Tibial artery (tissue), 4 donors: ENCODE results near the gene LHFPL6.

Source experiments
- DNase-seq, 2 donors: peaks; one replicate each; pipeline ENCODE4 v3.0.0-alpha.2; 2019
- H3K27ac ChIP-seq, 2 donors: fragments of 200-600 bp; sonication (generic) in 1 of 2; 1 replicate in 1 of 2; 2 replicates in 1 of 2; pipeline ENCODE4 v1.5.1; 2018 to 2019; ENCODE audit warnings: mild to moderate bottlenecking in 1 of 2
- H3K27me3 ChIP-seq, 2 donors: fragments of 200-600 bp; sonication (generic) in 1 of 2; one replicate each; pipeline versions ENCODE4 v1.5.1 to v1.6.0; 2016 to 2019
- H3K36me3 ChIP-seq, 3 donors: fragments of 200-600 bp; sonication (generic) in 2 of 3; one replicate each; pipeline ENCODE4 v1.5.1; 2016 to 2019; ENCODE audit warnings: mild to moderate bottlenecking in 2 of 3
- H3K4me1 ChIP-seq, 4 donors: fragments of 200-600 bp; sonication (generic) in 2 of 4; 1 replicate in 3 of 4; 2 replicates in 1 of 4; pipeline ENCODE4 v1.5.1; 2016 to 2019
- H3K4me3 ChIP-seq, 2 donors: fragments of 200-600 bp; sonication (generic) in 1 of 2; 1 replicate in 1 of 2; 2 replicates in 1 of 2; pipeline ENCODE4 v1.5.1; 2018 to 2019; ENCODE audit warnings: mild to moderate bottlenecking in 2 of 2
- H3K9me3 ChIP-seq, 3 donors: fragments of 200-600 bp; sonication (generic) in 1 of 3; one replicate each; pipeline ENCODE4 v1.5.1; 2016 to 2019
- CTCF ChIP-seq, 2 experiments: fragments of 200-600 bp in 1 of 2; fragments of 450-650 bp in 1 of 2; IDR thresholded peaks; one replicate each; pipeline ENCODE4 v1.5.1; 2017 to 2019; ENCODE audit warnings: antibody characterized with exemption in 2 of 2, mild to moderate bottlenecking in 1 of 2, moderate library complexity in 1 of 2
- intact Hi-C: fragments of 100-400 bp; cut with DNase I; formaldehyde crosslinking; loops from one replicate; pipeline ENCODE4 v1.15.0; 2023; ENCODE audit warnings: low total_unique reads

The LHFPL6 gene

GRCh38 chr13:39446865-39447264 is 156.1 kb downstream of the LHFPL6 start:
- TF ChIP-seq CTCF (IDR thresholded peaks at IDR 0.05), result no peak
- intact Hi-C loops, result no loop called here

GRCh38 chr13:39444866-39445265 is 158.1 kb downstream of the LHFPL6 start:
- Histone ChIP-seq H3K4me3 (no peak overlapping the region), H3K4me1 (peaks cover 0 to 32% (median 0%) of the 10 kb centered on the region in 4 donors), H3K27ac (no peak overlapping the region), H3K36me3 (no peaks in the 10 kb centered on the region), H3K27me3 (no peaks in the 10 kb centered on the region), H3K9me3 (no peaks in the 10 kb centered on the region)
- intact Hi-C loops, result no loop called here
- TF ChIP-seq CTCF (IDR thresholded peaks at IDR 0.05), result no peak
- DNase-seq, result no peak

More at GRCh38 chr13:39446865-39447264, 156.1 kb downstream of the LHFPL6 start:
- H3K36me3 ChIP-seq, result no peaks in the 10 kb centered on the region
- no peaks in the 10 kb centered on the region for H3K27me3 ChIP-seq
- H3K9me3 ChIP-seq, result no peaks in the 10 kb centered on the region
- DNase-seq, result no peak
- no peak overlapping the region for H3K27ac ChIP-seq
- peaks cover 0 to 46% (median 2%) of the 10 kb centered on the region in 4 donors for H3K4me1 ChIP-seq
- no peak overlapping the region for H3K4me3 ChIP-seq

GRCh38 chr13:39433651-39434050 is 169.3 kb downstream of the LHFPL6 start:
- Histone ChIP-seq H3K36me3 (no peaks in the 10 kb centered on the region), H3K4me3 (no peak overlapping the region), H3K27ac (no peak overlapping the region), H3K9me3 (peaks cover 0 to 4% (median 0%) of the 10 kb centered on the region in 3 donors), H3K27me3 (no peaks in the 10 kb centered on the region), H3K4me1 (no peaks in the 10 kb centered on the region)
- TF ChIP-seq CTCF (IDR thresholded peaks at IDR 0.05), result no peak
- DNase-seq, result no peak
- intact Hi-C loops, result no loop called here

GRCh38 chr13:39432196-39432595 is 170.8 kb downstream of the LHFPL6 start:
- Histone ChIP-seq H3K36me3 (no peaks in the 10 kb centered on the region), H3K27me3 (no peaks in the 10 kb centered on the region), H3K4me3 (no peak overlapping the region), H3K9me3 (no peaks in the 10 kb centered on the region), H3K4me1 (no peaks in the 10 kb centered on the region), H3K27ac (no peak overlapping the region)
- no peak for TF ChIP-seq CTCF (IDR thresholded peaks at IDR 0.05)
- intact Hi-C loops, result no loop called here
- no peak for DNase-seq

GRCh38 chr13:39422845-39423565 is 180.0 kb downstream of the LHFPL6 start:
- H3K27ac ChIP-seq, result no peak overlapping the region
- intact Hi-C loops, result no loop called here
- H3K36me3 ChIP-seq, result no peaks in the 10 kb centered on the region
- H3K27me3 ChIP-seq, result no peaks in the 10 kb centered on the region
- H3K9me3 ChIP-seq, result no peaks in the 10 kb centered on the region
- no peak for TF ChIP-seq CTCF (IDR thresholded peaks at IDR 0.05)
- H3K4me3 ChIP-seq, result no peak overlapping the region
- H3K4me1 ChIP-seq, result peaks cover 0 to 14% (median 0%) of the 10 kb centered on the region in 4 donors
- DNase-seq, result no peak
